CD14-positive monocyte (primary cell): ENCODE data around the gene DENND1A. TPM values are rescaled to one million over a fixed set of nuclear protein-coding genes. Genes with fewer than 3 reads are reported as not detected.

Experiments used
- DNase-seq, 3 donors: peaks; one replicate each; pipeline ENCODE4 v3.0.0-alpha.2; 2011 to 2022
- H2AFZ ChIP-seq: 2 replicates; pipeline ENCODE4 v1.6.0; 2012; ENCODE audit warnings: mild to moderate bottlenecking, low read depth, low read length, inconsistent platforms; ENCODE audit not compliant: insufficient read depth, poor library complexity, severe bottlenecking
- H3K27ac ChIP-seq, 2 donors: 1 replicate in 1 of 2; 2 replicates in 1 of 2; pipeline ENCODE4 v1.5.1; 2012 to 2013; ENCODE audit warnings: low read length in 2 of 2, control low read depth in 1 of 2, inconsistent platforms in 1 of 2, low read depth in 1 of 2, mild to moderate bottlenecking in 1 of 2
- H3K27me3 ChIP-seq, 2 donors: one replicate each; pipeline versions ENCODE4 v1.6.0 to v1.6.1; 2011 to 2013; ENCODE audit warnings: low read length in 2 of 2; ENCODE audit not compliant: control insufficient read depth in 2 of 2, insufficient read depth in 2 of 2
- H3K36me3 ChIP-seq, 2 donors: replicated peaks in 1 of 2; 1 replicate in 1 of 2; 2 replicates in 1 of 2; pipeline versions ENCODE4 v1.5.1 to v1.6.1; 2012 to 2013; ENCODE audit warnings: low read length in 2 of 2, control low read depth in 1 of 2, inconsistent platforms in 1 of 2, mild to moderate bottlenecking in 1 of 2; ENCODE audit not compliant: insufficient read depth in 2 of 2, control insufficient read depth in 1 of 2
- H3K4me1 ChIP-seq, 2 donors: 1 replicate in 1 of 2; 2 replicates in 1 of 2; pipeline versions ENCODE4 v1.5.1 to v1.6.1; 2012 to 2013; ENCODE audit warnings: low read length in 2 of 2, control low read depth in 1 of 2, inconsistent platforms in 1 of 2, mild to moderate bottlenecking in 1 of 2, moderate library complexity in 1 of 2; ENCODE audit not compliant: insufficient read depth in 2 of 2, control insufficient read depth in 1 of 2
- H3K4me2 ChIP-seq: replicated peaks from 2 replicates; pipeline ENCODE3; 2012; ENCODE audit warnings: low read length, moderate library complexity, mild to moderate bottlenecking; ENCODE audit not compliant: poor library complexity, severe bottlenecking; ENCODE audit errors: extremely low read depth
- H3K4me3 ChIP-seq, 3 experiments: fragments of 200-600 bp in 1 of 3; sonication (generic) in 1 of 3; replicated peaks in 1 of 3; 1 replicate in 2 of 3; 2 replicates in 1 of 3; pipeline ENCODE4 v1.5.1; 2011 to 2013; ENCODE audit warnings: low read length in 3 of 3, mild to moderate bottlenecking in 3 of 3, control low read depth in 2 of 3, low read depth in 2 of 3, inconsistent platforms in 1 of 3, moderate library complexity in 1 of 3
- H3K79me2 ChIP-seq: 2 replicates; pipeline ENCODE4 v1.6.0; 2012; ENCODE audit warnings: mild to moderate bottlenecking, control low read depth, inconsistent platforms, low read length, moderate library complexity; ENCODE audit not compliant: insufficient read depth
- H3K9ac ChIP-seq: 2 replicates; pipeline ENCODE4 v1.6.0; 2017; ENCODE audit warnings: low read length, mild to moderate bottlenecking; ENCODE audit not compliant: insufficient read depth, poor library complexity, severe bottlenecking
- H3K9me3 ChIP-seq, 2 donors: replicated peaks in 1 of 2; 1 replicate in 1 of 2; 2 replicates in 1 of 2; pipeline versions ENCODE4 v1.5.1 to v1.6.1; 2012 to 2013; ENCODE audit warnings: low read length in 2 of 2, control low read depth in 1 of 2; ENCODE audit not compliant: control insufficient read depth in 1 of 2, insufficient read depth in 1 of 2
- H4K20me1 ChIP-seq: 2 replicates; pipeline ENCODE4 v1.6.0; 2012; ENCODE audit warnings: mild to moderate bottlenecking, low read length, control low read depth, moderate library complexity; ENCODE audit not compliant: insufficient read depth
- H3K27ac Mint-ChIP-seq, 7 donors: one replicate each; pipeline ENCODE4 v1.8.0; 2020; ENCODE audit warnings: mild to moderate bottlenecking in 7 of 7, mixed read lengths in 7 of 7, moderate library complexity in 6 of 7, inconsistent platforms in 2 of 7
- H3K27me3 Mint-ChIP-seq, 3 donors: one replicate each; pipeline ENCODE4 v1.8.0; 2021 to 2022; ENCODE audit warnings: low read depth in 3 of 3, mild to moderate bottlenecking in 3 of 3, mixed read lengths in 3 of 3, moderate library complexity in 3 of 3, inconsistent platforms in 1 of 3
- H3K36me3 Mint-ChIP-seq, 2 donors: one replicate each; pipeline ENCODE4 v1.8.0; 2020; ENCODE audit warnings: mixed read lengths in 2 of 2, inconsistent platforms in 1 of 2, mild to moderate bottlenecking in 1 of 2
- H3K4me1 Mint-ChIP-seq: one replicate; pipeline ENCODE4 v1.8.0; 2020; ENCODE audit warnings: mild to moderate bottlenecking, mixed read lengths
- H3K4me3 Mint-ChIP-seq, 2 donors: one replicate each; pipeline ENCODE4 v1.8.0; 2020; ENCODE audit warnings: mild to moderate bottlenecking in 2 of 2, mixed read lengths in 2 of 2, moderate library complexity in 1 of 2
- H3K9me3 Mint-ChIP-seq, 7 donors: one replicate each; pipeline ENCODE4 v1.8.0; 2020 to 2022; ENCODE audit warnings: mixed read lengths in 7 of 7, mild to moderate bottlenecking in 6 of 7, moderate library complexity in 6 of 7, inconsistent platforms in 2 of 7
- CTCF ChIP-seq: fragments of 200-600 bp; IDR thresholded peaks from one replicate; pipeline ENCODE4 v1.8.0; 2022; ENCODE audit warnings: antibody characterized with exemption, mild to moderate bottlenecking
- WGBS: methylation state at CpG from one replicate; pipeline ENCODE4 v1.1.5; 2013; ENCODE audit warnings: missing lambda C conversion rate; ENCODE audit not compliant: insufficient coverage; 5-methylcytosine and 5-hydroxymethylcytosine counted together
- intact Hi-C, 2 donors: fragments of 100-400 bp; cut with micrococcal nuclease; formaldehyde crosslinking; loops; one replicate each; pipeline versions ENCODE4 v1.15.0 to v1.15.1; 2023
- polyA plus RNA-seq, 3 donors: library from polyadenylated mRNA; depleted of rRNA in 1 of 3; unstranded in 2 of 3; stranded (reverse) in 1 of 3; fragments of 300-500 nt in 2 of 3; fragments of >200 nt in 1 of 3; fragmentation: Illumina TruSeq in 2 of 3; gene quantifications; 1 replicate in 2 of 3; 2 replicates in 1 of 3; pipeline ENCODE4 v1.2.3, GENCODE V29; 2012 to 2021

The DENND1A gene
- polyA plus RNA-seq, 3 donors = 24.8 to 73.0 (median 29.4) TPM

DNA sequence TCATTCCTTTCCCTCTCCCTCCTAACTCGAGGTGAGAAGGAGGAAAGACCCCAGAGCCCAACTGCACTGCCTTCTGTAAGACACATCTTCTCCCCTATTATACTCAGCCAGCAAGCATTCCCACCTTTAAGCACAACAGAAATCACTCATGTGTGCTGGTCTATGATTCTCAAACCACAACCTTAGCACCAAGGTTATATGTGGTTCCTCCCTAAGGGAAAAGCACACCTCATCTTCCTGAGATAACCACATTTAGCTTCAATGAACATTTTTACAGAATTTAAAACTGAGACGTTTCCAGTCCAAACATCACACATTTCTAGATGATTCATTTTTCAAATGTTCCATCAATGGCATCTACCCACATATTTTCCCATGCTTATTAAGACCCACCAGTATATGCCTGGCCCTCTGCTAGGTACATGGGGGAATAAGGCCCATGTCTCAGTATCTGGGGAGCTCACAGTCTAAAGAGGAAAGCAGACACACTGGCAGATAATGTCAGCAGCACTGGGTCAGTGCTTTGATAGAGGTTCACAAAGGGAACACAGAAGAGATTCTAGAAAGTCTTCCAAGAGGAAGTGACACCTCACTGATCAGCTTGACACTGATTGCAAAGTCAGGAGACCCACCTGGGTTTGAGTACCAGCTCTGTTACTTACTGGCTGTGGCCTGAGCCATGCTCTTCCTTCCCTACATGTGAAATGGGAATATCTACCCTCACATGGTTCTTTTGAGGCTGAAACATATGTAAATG, 245.4 kb downstream of the DENND1A start:
- Mint-ChIP-seq H3K27me3 (no peaks in the 10 kb centered on the region), H3K27ac (no peak overlapping the region), H3K4me1 (peaks cover 34% of the 10 kb centered on the region), H3K4me3 (no peak overlapping the region), H3K9me3 (no peaks in the 10 kb centered on the region), H3K36me3 (peaks cover 36 to 56% of the 10 kb centered on the region in 2 donors)
- 100% methylated on average over 2 of the region's 2 CpGs for WGBS
- Histone ChIP-seq H3K4me3 (no peak overlapping the region), H3K27me3 (no peaks in the 10 kb centered on the region), H2AFZ (no peak overlapping the region), H3K36me3 (peaks cover 6 to 67% of the 10 kb centered on the region in 2 donors), H3K9me3 (no peaks in the 10 kb centered on the region), H3K9ac (no peak overlapping the region), H3K79me2 (peaks cover 15% of the 10 kb centered on the region), H3K4me2 (no peak overlapping the region), H3K27ac (no peak overlapping the region), H3K4me1 (peaks cover 25 to 29% of the 10 kb centered on the region in 2 donors), H4K20me1 (peaks cover 99% of the 10 kb centered on the region)
- DNase-seq = no peak
- intact Hi-C loops = no loop called here
- TF ChIP-seq CTCF = no peak

DNA sequence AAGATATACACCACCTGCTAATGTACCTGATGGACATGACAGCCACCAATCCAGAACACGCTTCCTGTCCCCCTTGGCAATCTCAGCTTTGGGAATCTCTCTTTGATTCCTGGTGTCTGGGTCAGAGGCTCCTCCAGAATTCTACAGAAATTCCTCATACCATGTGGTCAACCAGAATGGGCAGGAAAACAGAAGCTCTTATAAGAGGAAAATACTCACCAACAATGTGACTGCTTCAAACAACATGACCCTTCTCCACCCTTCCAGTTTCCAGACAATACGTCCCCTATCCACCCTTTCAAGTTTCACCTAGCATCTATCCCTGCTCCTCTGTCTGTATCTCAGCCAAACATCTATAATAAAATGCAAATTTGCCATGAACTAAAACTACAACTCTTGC, 247.2 kb downstream of the DENND1A start:
- no peak for DNase-seq
- no peak for TF ChIP-seq CTCF
- no peaks in the 10 kb centered on the region for H3K27me3 ChIP-seq
- no peak overlapping the region for H3K4me2 ChIP-seq
- no peak overlapping the region for H3K4me3 Mint-ChIP-seq
- peak overlapping the region in 1 of 7 donors; percentile 2 for H3K27ac Mint-ChIP-seq
- peaks cover 5 to 66% of the 10 kb centered on the region in 2 donors for H3K36me3 ChIP-seq
- no peak overlapping the region for H3K27ac ChIP-seq
- peaks cover 21 to 28% of the 10 kb centered on the region in 2 donors for H3K4me1 ChIP-seq
- intact Hi-C loops = no loop called here
- peaks cover 29 to 59% of the 10 kb centered on the region in 2 donors for H3K36me3 Mint-ChIP-seq
- no peaks in the 10 kb centered on the region for H3K9me3 ChIP-seq
- 100% methylated on average over 1 of the region's 2 CpGs for WGBS
- H3K27me3 Mint-ChIP-seq = peaks cover 0 to 2% (median 0%) of the 10 kb centered on the region in 3 donors
- H3K9ac ChIP-seq = no peak overlapping the region
- H2AFZ ChIP-seq = no peak overlapping the region
- H3K4me3 ChIP-seq = no peak overlapping the region
- peaks cover 100% of the 10 kb centered on the region for H4K20me1 ChIP-seq
- H3K79me2 ChIP-seq = peaks cover 19% of the 10 kb centered on the region
- H3K4me1 Mint-ChIP-seq = peaks cover 36% of the 10 kb centered on the region
- no peaks in the 10 kb centered on the region for H3K9me3 Mint-ChIP-seq
